Measurements from ENCODE around the gene DISP1.

DNA sequence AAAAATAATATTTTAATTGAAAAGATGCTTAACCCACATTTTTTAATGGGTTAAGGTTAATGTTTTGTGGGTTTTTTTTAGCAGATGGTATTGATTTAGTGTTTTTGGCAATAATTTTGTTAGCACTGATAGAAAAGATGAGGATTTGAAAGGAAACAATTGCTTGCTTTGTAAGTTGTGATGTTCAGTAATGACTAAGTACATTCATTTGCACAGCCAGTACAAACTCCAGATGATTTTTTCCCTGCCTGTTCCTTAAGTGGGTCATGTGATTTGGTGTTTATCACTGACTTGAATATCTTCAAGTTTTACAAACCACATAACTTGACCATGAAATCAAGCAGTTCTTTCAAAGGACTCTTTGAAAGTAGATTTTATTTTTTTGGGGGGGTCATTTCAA lies 15.0 kb downstream of the DISP1 start:
- TF ChIP-seq, protein P1, sequence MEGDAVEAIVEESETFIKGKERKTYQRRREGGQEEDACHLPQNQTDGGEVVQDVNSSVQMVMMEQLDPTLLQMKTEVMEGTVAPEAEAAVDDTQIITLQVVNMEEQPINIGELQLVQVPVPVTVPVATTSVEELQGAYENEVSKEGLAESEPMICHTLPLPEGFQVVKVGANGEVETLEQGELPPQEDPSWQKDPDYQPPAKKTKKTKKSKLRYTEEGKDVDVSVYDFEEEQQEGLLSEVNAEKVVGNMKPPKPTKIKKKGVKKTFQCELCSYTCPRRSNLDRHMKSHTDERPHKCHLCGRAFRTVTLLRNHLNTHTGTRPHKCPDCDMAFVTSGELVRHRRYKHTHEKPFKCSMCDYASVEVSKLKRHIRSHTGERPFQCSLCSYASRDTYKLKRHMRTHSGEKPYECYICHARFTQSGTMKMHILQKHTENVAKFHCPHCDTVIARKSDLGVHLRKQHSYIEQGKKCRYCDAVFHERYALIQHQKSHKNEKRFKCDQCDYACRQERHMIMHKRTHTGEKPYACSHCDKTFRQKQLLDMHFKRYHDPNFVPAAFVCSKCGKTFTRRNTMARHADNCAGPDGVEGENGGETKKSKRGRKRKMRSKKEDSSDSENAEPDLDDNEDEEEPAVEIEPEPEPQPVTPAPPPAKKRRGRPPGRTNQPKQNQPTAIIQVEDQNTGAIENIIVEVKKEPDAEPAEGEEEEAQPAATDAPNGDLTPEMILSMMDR (IDR thresholded peaks at IDR 0.05) = no peak
- no peak for TF ChIP-seq ZFX (IDR thresholded peaks at IDR 0.05; ENCODE audit: borderline replicate concordance)

Data from 22Rv1 (cell line).